GM18526 (cell line): ENCODE measurements around the gene TDRD9.

Source experiments
- POLR2A ChIP-seq: IDR thresholded peaks from 3 replicates; pipeline ENCODE4 v1.6.1; 2011; ENCODE audit not compliant: insufficient read length; ENCODE audit errors: extremely low read depth

Gene TDRD9

GRCh38 chr14:103994535-103995184 is 66.4 kb downstream of the TDRD9 start:
- no peak for TF ChIP-seq POLR2A

DNA sequence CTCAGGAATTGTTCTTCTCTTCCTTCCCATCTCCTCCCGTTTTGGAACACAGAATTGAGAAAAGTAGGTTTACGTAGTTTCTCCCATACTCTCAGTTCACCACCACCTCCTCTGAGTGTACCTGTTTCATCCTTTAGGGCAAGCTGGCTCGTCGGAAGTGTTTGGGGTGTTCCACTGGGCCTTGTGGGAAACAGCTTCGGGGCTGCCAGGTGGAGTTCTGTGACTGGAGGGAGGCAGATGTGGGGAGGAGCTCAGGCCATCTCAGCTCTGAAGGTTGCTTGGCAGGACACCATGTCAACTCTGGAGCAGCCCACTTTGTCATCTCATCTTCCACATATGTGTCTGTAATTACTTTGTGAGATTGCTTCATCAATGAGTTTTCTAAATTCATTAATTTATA is 67.6 kb downstream of the TDRD9 start:
- TF ChIP-seq POLR2A: no peak

DNA sequence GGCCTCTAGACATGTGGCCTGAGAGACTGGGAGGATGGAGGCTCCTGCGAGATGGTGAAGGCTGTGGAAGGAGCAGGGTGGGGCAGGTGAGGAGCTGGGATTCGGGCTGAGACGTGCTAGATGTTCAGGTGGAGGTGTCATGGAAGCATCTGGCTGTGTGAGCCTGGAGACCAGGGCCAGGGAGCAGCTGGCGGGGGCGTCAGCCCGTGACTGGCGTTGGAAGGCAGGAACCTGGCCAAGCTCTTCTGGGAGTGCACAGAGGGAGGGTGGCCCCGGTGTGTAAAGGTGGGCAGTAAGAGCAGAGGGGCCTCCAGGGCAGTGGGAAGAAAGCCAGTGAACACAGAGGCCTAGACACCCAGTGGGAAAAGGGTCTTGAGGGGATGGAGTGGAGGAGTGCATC is 69.1 kb downstream of the TDRD9 start:
- TF ChIP-seq POLR2A: no peak

DNA sequence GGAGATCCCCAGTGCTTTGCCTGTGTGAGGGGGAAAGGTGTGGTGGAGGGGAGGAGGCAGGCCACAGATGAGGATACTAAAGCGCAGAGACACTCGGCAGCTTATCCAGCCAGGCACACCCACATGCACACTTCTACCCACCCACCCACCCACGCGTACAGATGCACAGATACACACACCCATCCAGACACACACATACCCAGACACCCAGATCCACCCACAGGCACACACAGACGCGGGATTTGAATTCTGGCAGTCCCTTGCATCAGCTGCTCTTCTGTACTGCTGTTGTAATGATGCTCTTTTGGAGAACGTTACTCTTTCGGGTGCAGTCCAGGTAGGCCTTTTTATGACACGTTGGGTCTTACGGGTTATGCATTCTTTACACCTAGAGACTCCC is 69.8 kb downstream of the TDRD9 start:
- TF ChIP-seq POLR2A: no peak

DNA sequence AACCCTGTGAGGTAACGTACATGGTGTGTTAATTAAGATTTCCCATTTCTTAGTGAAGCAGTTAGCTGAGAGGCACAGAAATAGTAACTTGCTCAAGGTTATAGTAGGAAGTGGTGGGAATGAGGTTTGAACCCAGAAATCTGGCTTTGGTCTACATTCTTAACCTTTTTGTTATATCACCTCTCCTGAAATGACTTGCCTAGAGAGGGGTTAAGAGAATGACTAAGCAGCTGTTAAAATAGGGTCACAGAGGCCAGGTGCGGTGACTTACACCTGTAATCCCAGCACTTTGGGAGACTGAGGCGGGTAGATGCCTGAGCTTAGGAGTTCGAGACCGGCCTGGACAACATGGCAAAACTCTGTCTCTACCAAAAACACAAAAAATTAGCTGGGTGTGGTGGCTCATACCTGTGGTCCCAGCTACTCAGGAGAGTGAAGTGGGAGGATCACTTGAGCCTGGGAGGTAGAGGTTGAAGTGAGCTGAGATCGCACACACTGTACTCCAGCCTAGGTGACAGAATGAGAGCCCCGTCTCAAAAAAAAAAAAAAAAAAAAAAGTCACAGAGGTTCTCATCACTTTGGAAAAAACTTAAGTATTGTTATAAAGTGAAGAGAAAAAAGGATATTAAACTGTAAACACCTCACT is 71.7 kb downstream of the TDRD9 start:
- TF ChIP-seq POLR2A: no peak

GRCh38 chr14:104001003-104001402 is 72.7 kb downstream of the TDRD9 start:
- TF ChIP-seq POLR2A: no peak

DNA sequence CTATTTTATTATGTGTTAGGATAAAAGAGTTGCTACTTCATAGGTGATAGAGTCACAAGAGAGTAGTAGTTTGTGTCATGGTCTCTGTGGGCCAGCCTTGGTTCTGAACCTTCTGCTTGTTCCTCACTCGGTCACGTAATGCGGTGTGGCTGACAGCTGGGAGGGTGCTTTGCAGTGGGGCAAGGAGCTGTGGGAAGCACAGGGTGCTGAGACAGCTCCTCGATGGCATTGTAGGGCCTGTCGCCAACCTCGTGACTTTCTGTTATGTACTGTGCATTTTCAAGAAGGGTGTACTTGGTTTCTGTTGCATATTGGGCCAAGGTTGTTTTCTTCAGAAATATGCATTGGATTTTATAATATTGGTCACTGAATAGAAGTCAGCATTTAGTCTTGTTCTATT is 75.4 kb downstream of the TDRD9 start:
- no peak for TF ChIP-seq POLR2A

GRCh38 chr14:104004849-104005248 is 76.6 kb downstream of the TDRD9 start:
- no peak for TF ChIP-seq POLR2A

DNA sequence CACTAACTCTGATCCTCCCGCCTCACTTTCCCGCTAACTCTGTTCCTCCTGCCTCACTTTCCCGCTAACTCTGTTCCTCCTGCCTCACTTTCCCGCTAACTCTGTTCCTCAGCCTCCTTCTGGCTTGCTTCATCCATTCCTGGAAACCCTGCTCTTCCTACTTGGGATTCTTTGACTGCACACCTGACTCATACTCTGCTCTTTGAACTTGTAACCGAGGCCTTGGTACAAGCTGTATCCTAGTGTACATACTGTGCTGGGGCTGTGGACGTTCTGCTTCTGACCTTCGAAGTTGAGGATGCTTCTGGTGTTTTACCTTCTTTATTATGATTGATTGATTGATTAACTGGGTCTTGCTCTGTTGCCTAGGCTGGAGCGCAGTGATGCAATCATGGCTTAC is 77.2 kb downstream of the TDRD9 start:
- no peak for TF ChIP-seq POLR2A

DNA sequence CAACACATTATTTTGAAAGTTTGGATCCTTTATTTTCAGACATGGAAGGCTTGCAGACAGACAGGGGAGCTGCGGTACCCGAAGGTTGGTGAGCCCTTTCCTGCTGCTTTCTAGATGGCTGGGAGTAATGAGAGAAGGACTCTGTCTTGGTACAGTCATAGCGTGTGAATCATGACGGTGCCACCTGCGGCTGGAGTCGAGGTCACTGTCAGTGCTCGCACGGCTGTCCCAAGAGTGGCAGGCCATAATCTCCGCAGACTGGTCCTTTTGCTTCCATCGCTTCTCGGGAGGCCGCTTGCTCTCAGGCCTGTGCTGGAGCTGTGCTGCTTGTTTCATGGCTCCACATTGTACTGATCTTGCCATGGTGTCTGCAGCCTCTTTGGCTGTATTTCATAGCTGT is 78.9 kb downstream of the TDRD9 start:
- TF ChIP-seq POLR2A: no peak

DNA sequence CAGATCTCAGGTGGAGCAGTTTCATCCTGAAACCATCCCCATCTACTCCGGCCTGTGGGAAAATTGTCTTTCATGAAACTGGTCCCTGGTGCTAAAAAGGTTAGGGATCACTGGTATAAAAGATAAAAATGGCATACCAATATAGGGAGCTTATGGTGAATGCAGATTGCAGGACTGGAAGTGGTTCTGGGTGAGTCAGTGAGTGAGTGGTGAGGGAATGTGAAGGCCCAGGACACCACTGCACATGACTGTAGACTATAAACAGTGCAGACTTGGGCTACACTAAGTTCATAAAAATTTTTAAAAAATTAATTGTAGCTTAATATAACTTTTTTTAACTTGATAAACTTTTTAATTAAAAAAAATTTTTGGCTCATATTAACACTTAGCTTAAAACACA is 81.0 kb downstream of the TDRD9 start:
- no peak for TF ChIP-seq POLR2A

DNA sequence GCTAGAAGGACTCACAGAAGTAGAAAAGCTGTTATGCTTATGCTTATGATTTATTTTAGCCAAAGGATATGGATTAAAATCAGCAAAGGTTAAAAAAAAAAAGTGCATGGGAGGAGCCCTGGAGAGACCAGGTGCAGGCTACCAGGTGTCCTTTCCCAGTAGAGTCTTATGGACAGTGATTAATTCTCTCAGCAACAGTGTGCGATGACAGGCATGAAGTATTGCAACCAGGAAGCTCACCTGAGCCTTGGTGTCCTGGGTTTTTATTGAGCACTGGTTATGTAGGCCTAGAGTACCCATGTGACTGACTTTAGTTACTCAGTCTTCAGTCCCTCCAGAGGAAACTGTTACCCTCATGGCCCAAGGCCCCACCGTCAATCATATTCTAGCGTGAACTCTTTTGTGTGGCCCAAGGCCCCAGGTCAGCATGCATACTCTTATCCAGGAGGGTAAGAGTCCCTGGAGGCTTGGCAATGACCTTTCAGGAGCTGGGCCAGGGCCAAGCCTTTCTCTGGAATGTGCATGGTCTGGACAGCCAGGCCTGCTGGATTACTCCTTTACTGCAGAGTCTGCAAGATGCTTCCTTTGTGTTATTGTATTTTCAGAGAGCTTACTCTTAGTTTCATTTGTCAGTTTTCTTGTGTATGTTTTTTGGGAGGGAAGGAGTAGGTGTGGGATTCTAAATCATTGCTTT is 83.7 kb downstream of the TDRD9 start:
- TF ChIP-seq POLR2A: no peak

DNA sequence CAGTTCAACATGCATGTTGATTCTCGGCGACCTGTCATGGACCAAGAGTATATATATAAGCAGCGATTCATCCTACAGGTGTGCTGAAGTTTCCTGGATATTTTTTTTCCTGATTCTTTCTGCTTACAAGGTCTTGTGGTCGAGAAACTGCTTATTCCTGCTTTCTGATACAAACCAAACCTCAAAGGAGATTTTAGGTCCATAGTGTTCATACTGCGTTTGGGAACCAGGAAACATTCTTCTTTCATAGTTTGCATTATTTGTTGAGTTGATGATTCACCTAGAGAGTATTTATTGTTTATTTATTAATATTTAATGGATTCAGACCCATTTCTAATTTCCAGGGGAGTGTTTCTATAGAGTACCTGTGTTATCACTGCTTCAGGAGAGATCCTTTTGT is 86.5 kb downstream of the TDRD9 start:
- TF ChIP-seq POLR2A: no peak

- TF ChIP-seq POLR2A: no peak
These were observed 88.8 kb downstream of the TDRD9 start for GRCh38 chr14:104016873-104017650.

DNA sequence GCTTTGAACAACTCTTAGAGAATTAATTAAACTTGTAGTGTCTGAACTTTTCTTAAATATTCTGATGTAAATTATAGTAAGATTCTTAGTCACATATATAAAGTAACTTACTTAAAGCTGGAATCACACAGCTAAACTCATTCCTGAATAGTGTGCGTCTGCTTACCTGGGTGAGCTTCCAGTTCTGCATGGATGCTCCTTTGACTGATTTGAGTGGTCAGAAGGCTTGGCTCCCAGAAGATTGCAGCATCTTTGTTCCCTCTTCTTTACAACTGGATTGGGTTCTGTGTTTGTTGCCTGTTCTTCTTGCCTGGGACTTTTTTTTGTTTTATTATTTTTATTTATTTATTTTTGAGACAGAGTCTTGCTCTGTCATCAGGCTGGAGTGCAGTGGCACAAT is 90.8 kb downstream of the TDRD9 start:
- no peak for TF ChIP-seq POLR2A

- TF ChIP-seq POLR2A: no peak
These were observed 91.5 kb downstream of the TDRD9 start for GRCh38 chr14:104019806-104020205.

DNA sequence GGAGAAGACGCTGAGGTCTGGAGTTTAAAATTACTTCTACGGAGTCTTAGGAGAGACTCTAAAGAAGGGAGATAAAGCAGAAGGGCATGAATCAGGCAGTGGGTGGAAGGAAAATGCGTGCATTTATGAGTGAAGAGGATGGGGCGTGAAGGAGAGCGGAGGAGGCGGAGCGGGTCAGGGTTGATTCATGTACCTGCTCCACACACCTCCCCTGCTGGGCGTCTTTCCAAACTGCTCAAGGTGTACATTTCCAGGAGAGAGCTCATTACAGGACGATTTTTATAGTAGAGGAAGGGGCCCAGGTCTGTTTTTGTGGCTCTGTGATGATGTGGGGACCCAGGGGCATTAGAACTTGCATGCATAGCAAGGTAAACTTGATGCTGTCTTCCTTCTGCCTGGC is 92.2 kb downstream of the TDRD9 start:
- no peak for TF ChIP-seq POLR2A
